Activated T-cell treated with anti-CD3 and anti-CD28 coated beads for 48 hours (primary cell): ENCODE data around the gene SLC26A1.
"Not testable (repeated sequence)": the region's sequence is repeated elsewhere in the genome, so short reads cannot be mapped to it uniquely, and the experiment has no call there.

Source experiments
- DNase-seq: peaks from one replicate; pipeline ENCODE4 v3.0.0-alpha.2; 2020; ENCODE audit warnings: low read depth

The SLC26A1 gene

DNA sequence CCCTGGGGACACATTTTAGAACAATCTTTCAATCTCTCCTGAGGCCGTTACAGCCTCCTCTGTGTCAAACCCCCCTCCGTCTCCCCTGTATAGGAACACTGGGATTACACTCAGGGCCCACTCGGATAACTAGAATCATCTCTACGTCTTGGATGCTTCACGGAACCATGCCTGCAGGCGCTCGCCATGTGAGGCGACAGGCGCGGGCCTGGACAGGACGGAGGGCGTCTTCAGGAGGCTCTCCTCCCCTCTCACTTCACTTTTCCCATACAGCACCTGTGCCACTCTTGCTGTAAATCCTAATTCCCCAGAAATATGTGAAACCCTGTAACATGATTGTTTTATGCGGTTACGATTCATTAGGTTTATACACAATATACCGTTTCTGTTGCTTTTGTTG is 10.4 kb downstream of the SLC26A1 start:
- no peak for DNase-seq

GRCh38 chr4:982291-982690 is 10.9 kb downstream of the SLC26A1 start:
- DNase-seq = no peak

DNA sequence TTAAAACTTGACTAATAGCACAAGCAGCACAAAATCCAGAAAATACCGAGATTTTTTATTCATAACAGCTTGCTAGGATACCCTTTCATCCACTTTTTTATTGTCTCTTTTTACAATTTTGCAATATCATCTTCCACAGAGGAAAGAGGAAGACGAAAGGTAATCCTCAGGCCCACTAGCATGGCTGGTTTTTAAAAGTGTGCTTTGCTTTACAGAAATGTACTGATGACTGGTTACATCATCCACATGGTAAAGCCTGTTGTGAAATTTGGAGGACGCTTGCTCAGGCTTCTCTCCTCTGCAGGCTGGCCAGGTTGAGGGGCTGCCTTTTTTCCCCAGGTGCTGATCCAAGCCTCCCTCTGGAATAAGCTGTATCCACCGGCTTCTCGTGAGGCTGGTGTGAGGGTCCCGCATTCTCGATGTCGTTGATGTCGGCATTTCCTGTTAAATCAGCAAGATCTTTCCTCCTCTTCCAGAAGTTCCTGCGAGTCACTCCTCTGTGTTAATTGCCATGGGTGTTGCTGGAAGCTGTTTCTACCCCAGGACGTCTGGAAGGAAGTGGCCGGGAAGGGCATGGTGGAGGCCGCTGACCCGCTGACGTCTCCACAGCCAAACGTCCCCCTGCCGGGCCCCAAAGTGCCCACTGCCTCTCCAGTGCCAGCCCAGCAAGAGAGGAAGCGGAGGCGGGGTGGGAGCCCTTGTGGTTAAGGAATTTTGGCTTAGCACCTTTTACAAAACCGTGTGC is 14.1 kb downstream of the SLC26A1 start:
- DNase-seq = no peak

DNA sequence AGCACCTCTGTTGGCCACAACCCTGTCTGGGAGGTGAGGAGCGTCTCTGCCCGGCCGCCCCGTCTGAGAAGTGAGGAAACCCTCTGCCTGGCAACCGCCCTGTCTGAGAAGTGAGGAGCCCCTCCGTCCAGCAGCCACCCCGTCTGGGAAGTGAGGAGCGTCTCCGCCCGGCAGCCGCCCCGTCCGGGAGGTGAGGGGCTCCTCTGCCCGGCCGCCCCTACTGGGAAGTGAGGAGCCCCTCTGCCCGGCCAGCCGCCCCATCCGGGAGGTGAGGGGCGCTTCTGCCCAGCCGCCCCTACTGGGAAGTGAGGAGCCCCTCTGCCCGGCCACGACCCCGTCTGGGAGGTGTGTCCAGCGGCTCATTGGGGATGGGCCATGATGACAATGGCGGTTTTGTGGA is 17.2 kb downstream of the SLC26A1 start:
- DNase-seq = not testable (repeated sequence)

DNA sequence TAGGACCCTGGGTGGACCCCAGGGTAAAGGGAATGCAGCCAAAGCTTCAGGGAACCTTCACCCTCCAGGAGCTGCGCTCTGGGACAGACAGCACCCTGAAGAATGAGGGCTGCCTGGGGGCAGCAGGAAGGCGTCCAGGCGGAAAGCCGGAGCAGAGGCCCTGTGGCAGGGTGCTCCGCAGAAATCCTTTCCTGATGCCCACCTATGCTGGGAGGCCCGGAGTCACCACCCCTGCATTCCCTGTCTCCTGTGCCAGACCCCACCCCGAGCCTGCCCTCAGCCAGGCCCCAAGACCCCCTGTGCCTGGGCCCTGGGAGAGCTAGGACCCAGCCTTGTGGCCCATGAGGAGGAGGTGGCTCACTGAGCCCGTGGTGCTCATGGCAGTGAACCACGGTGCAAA is 18.5 kb downstream of the SLC26A1 start:
- no peak for DNase-seq

- DNase-seq = peak; percentile 88
Measured at GRCh38 chr4:973431-974397, 19.5 kb downstream of the SLC26A1 start, which contains the start of gene DGKQ. Gene DGKQ (minus strand): TSS chr4:973569. CDS start chr4:973482, 87 bp downstream.

- DNase-seq = peak; percentile 41
Measured at GRCh38 chr4:972651-973424, 20.4 kb downstream of the SLC26A1 start.

- DNase-seq = no peak
Measured at GRCh38 chr4:971666-972500, 21.3 kb downstream of the SLC26A1 start.

- DNase-seq = no peak
Measured at GRCh38 chr4:970854-971520, 22.2 kb downstream of the SLC26A1 start.

GRCh38 chr4:970046-970745 is 23.0 kb downstream of the SLC26A1 start:
- DNase-seq = no peak

DNA sequence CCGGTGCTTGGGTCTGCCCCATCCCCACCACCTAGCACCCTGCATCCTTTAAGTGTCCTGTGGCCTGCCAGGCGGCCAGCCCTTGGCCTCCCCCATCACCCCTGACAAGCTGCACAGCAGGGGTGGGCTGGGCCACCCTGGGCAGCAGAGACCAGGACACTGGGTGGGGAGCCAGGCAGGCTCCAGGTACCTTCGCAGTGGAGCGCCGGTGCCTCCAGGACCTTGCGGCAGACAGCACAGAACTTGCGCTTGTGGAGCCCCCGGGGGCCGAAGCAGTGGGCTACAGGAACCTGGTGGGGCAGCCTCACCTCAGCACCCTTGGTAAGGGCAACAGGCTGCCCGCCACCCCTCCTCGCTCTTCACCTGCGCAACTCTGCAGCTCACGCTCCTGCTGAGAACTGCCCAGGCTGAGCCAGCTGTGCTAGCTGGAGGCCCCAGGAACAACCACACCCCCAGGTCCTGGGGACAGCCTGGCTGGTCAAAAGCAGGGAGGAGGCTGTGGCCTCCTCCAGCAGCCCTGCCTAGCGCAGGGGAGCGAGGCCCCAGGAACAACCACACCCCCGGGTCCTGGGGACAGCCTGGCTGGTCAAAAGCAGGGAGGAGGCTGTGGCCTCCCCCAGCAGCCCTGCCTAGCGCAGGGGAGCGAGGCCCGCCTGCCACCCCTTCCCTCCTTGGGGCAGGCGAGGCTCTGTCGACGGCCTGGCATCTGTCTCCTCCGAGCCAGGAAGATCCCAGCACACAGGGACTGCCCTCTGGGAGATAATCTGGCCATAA is 24.4 kb downstream of the SLC26A1 start:
- DNase-seq = no peak

- DNase-seq = no peak
Measured at GRCh38 chr4:968221-968620, 25.0 kb downstream of the SLC26A1 start.

GRCh38 chr4:967113-968104 is 25.8 kb downstream of the SLC26A1 start:
- no peak for DNase-seq

DNA sequence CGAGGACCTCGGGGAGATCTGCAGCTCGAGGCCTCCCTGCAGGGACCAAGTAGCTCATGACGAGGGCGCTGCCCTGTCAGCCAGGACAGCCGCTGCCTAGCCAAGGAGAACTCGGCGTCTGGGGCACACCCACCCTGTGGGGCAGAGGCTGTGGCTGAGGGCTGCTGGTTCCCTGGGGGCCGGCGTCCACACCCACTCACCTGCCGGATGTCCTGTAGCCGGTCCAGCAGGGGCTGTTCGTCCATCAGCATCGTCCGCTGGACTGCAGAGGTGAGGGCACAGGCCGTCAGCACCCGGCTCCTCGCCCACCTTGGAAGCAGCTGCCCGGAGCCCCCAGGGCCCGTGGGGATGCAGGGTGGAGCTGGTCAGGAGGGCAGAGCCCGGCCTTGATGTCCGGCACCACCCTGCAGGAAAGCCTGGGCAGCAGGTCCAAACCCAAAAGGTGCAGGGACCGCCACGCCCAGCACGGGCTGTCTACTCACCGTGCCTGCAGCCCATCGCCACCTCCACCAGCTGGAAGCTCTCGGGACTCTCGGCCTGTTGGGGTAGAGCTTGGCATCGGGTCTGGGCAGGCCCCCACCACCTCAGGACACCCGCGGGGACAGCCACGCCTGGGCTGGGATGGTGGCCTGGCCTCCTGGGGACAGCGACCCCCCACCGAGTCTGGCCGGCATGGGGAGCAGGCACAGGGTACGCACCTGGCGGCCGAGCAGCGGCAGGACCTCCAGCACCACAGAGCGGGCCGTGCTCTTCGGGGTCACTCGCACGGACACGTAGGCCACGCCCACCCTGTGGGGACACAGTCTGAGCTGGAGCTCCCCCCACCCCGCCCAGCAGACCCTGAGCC is 26.7 kb downstream of the SLC26A1 start:
- DNase-seq = no peak

- no peak for DNase-seq
Measured at GRCh38 chr4:965766-966134, 27.5 kb downstream of the SLC26A1 start.

DNA sequence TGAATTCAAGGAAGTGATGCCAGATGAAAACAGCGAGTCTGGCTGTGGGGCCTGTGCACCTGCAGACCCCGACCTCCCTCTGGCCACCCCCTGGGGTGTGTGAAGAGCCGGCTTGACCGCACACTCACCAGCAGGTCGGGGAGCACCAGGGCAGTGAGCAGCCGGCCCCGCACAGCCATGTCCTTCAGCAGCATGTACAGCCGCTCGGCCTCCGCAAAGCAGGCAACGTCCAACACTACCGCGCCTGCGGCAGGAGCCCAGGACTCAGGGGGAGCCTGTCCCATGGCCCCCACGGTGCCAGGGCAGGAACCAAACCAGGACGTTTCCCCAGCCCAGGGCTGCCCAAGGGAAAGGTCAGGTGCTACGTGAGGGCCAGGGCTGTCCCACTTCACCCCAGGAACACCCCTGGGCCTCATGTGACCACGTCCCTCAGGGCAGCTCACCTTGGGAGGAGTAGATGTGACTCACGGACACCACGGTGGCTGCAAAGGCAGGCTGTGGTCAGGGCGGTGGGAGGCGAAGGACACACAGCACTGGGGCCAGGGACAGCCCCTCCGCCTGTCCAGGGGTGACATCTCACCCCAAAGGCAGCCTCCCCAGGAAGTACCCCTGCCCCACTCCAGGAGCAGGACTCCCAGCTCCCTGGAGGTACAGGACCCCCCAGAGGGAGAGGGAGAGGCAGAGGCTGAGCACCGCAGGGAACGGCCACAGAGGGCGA is 28.0 kb downstream of the SLC26A1 start:
- DNase-seq = no peak
